T-cell (primary cell): Measurements from ENCODE around the gene ORC5. TPM values are rescaled to one million over a fixed set of nuclear protein-coding genes. Genes with fewer than 3 reads are reported as not detected.

ENCODE experiments used
- ATAC-seq, 4 experiments: fragments of 200-7000 bp in 3 of 4; fragments of 150-1000 bp in 1 of 4; cut with Tn5 transposase; replicated peaks in 1 of 4; 1 replicate in 3 of 4; 2 replicates in 1 of 4; pipeline ENCODE4 v1.10.0; 2021; ENCODE audit warnings: moderate library complexity in 3 of 4, mild to moderate bottlenecking in 2 of 4, moderate number of reproducible peaks in 1 of 4
- CTCF ChIA-PET, 2 donors: fragments of 300-600 bp; sonication (Branson Sonifier 250); formaldehyde crosslinking; loops; one replicate each; lab custom pipeline; 2022; ENCODE audit warnings: antibody characterized with exemption in 2 of 2; lab: Charles Lee
- POLR2A ChIA-PET, 2 donors: fragments of 300-600 bp; sonication (Branson Sonifier 250); formaldehyde crosslinking; loops; one replicate each; lab custom pipeline; 2022; ENCODE audit warnings: antibody characterized with exemption in 2 of 2; lab: Charles Lee
- DNase-seq, 35 experiments: peaks; one replicate each; pipeline versions ENCODE4 v3.0.0 to v3.0.0-alpha.2; 2013 to 2023
- H3K27ac ChIP-seq: one replicate; pipeline ENCODE4 v1.5.1; 2013; ENCODE audit warnings: low read length
- H3K27me3 ChIP-seq, 2 experiments: replicated peaks in 1 of 2; 1 replicate in 1 of 2; 2 replicates in 1 of 2; pipeline versions ENCODE4 v1.6.1 to v1.7.0; 2013; ENCODE audit warnings: low read length in 1 of 2, mixed read lengths in 1 of 2; ENCODE audit not compliant: control insufficient read depth in 2 of 2, insufficient read depth in 2 of 2; ENCODE audit errors: extremely low read depth in 1 of 2
- H3K36me3 ChIP-seq, 2 donors: 1 replicate in 1 of 2; 2 replicates in 1 of 2; pipeline versions ENCODE4 v1.6.1 to v1.7.0; 2013; ENCODE audit warnings: low read length in 1 of 2; ENCODE audit not compliant: control insufficient read depth in 2 of 2, insufficient read depth in 1 of 2; ENCODE audit errors: extremely low read depth in 1 of 2
- H3K4me1 ChIP-seq, 2 experiments: 1 replicate in 1 of 2; 2 replicates in 1 of 2; pipeline versions ENCODE4 v1.6.1 to v1.7.0; 2013; ENCODE audit warnings: low read length in 2 of 2, mixed read lengths in 1 of 2; ENCODE audit not compliant: insufficient read depth in 2 of 2, control insufficient read depth in 1 of 2; ENCODE audit errors: extremely low read depth in 1 of 2
- H3K4me3 ChIP-seq, 2 donors: 1 replicate in 1 of 2; 2 replicates in 1 of 2; pipeline versions ENCODE4 v1.5.1 to v1.7.0; 2013; ENCODE audit warnings: mild to moderate bottlenecking in 2 of 2, low read length in 1 of 2, moderate library complexity in 1 of 2; ENCODE audit not compliant: control insufficient read depth in 1 of 2; ENCODE audit errors: extremely low read depth in 1 of 2
- H3K9me3 ChIP-seq: 2 replicates; pipeline ENCODE4 v1.7.0; 2013
- H3K27ac Mint-ChIP-seq, 2 donors: one replicate each; pipeline ENCODE4 v1.8.0; 2020 to 2021; ENCODE audit warnings: mild to moderate bottlenecking in 2 of 2, mixed read lengths in 2 of 2
- H3K27me3 Mint-ChIP-seq, 2 donors: one replicate each; pipeline ENCODE4 v1.8.0; 2021 to 2022; ENCODE audit warnings: mixed read lengths in 2 of 2
- H3K36me3 Mint-ChIP-seq: one replicate; pipeline ENCODE4 v1.8.0; 2021; ENCODE audit warnings: mixed read lengths
- H3K4me1 Mint-ChIP-seq, 3 donors: one replicate each; pipeline ENCODE4 v1.8.0; 2020 to 2022; ENCODE audit warnings: mixed read lengths in 3 of 3, mild to moderate bottlenecking in 1 of 3
- H3K4me3 Mint-ChIP-seq, 3 donors: one replicate each; pipeline ENCODE4 v1.8.0; 2020 to 2022; ENCODE audit warnings: mild to moderate bottlenecking in 3 of 3, mixed read lengths in 3 of 3, moderate library complexity in 3 of 3
- H3K9me3 Mint-ChIP-seq, 3 donors: one replicate each; pipeline ENCODE4 v1.8.0; 2020 to 2022; ENCODE audit warnings: mixed read lengths in 3 of 3
- WGBS: methylation state at CpG from one replicate; pipeline ENCODE4 v1.1.5; 2013; ENCODE audit warnings: missing lambda C conversion rate; ENCODE audit not compliant: insufficient coverage; 5-methylcytosine and 5-hydroxymethylcytosine counted together
- total RNA-seq, 35 experiments: library from RNA in 6 of 35; stranded (reverse) in 6 of 35; fragments of 120-200 nt in 1 of 35; gene quantifications; one replicate each; pipeline versions ENCODE4 v1.2.1 to v1.2.4 and lab custom pipeline; 2013 to 2026

ORC5 gene
- total RNA-seq, 5 donors from 2014 or later (not counting 1 experiment from before 2014, with no cell fraction given) = 10.4 to 26.9 (median 25.3) TPM

GRCh38 chr7:104096683-104097082 is 111.1 kb downstream of the ORC5 start:
- ATAC-seq = no peak
- H3K4me3 ChIP-seq = no peak overlapping the region
- H3K4me3 Mint-ChIP-seq = no peak overlapping the region
- no peak overlapping the region for H3K27ac ChIP-seq
- H3K9me3 Mint-ChIP-seq = no peaks in the 10 kb centered on the region
- WGBS = 63% methylated on average over 2 of the region's 6 CpGs
- ChIA-PET CTCF (no interaction called here), POLR2A (no interaction called here)
- no peaks in the 10 kb centered on the region for H3K4me1 Mint-ChIP-seq
- H3K36me3 ChIP-seq = no peaks in the 10 kb centered on the region
- peaks cover 0 to 8% of the 10 kb centered on the region in 2 experiments for H3K27me3 ChIP-seq
- no peaks in the 10 kb centered on the region for H3K9me3 ChIP-seq
- no peak for DNase-seq
- H3K36me3 Mint-ChIP-seq = no peaks in the 10 kb centered on the region
- no peak overlapping the region for H3K27ac Mint-ChIP-seq
- peaks cover 10 to 32% of the 10 kb centered on the region in 2 donors for H3K27me3 Mint-ChIP-seq
- H3K4me1 ChIP-seq = no peaks in the 10 kb centered on the region

- Histone ChIP-seq H3K4me1 (no peaks in the 10 kb centered on the region), H3K4me3 (no peak overlapping the region), H3K9me3 (no peaks in the 10 kb centered on the region), H3K27ac (no peak overlapping the region), H3K36me3 (no peaks in the 10 kb centered on the region), H3K27me3 (peaks cover 0 to 5% of the 10 kb centered on the region in 2 experiments)
- no peak for DNase-seq
- ChIA-PET CTCF (no interaction called here), POLR2A (no interaction called here)
- no peaks in the 10 kb centered on the region for H3K4me1 Mint-ChIP-seq
- H3K27me3 Mint-ChIP-seq = peaks cover 11 to 33% of the 10 kb centered on the region in 2 donors
- no peaks in the 10 kb centered on the region for H3K9me3 Mint-ChIP-seq
- no peak overlapping the region for H3K27ac Mint-ChIP-seq
- whole genome bisulfite sequencing = no CpG with 5 or more reads among the region's 6 CpGs
- no peak overlapping the region for H3K4me3 Mint-ChIP-seq
- H3K36me3 Mint-ChIP-seq = no peaks in the 10 kb centered on the region
- no peak for ATAC-seq
Measured at GRCh38 chr7:104093127-104093526, 114.7 kb downstream of the ORC5 start.

- ChIA-PET CTCF (no interaction called here), POLR2A (no interaction called here)
- no peaks in the 10 kb centered on the region for H3K9me3 ChIP-seq
- DNase-seq (no peak), ATAC-seq (no peak)
- no peaks in the 10 kb centered on the region for H3K36me3 Mint-ChIP-seq
- H3K4me1 ChIP-seq = no peaks in the 10 kb centered on the region
- H3K27ac Mint-ChIP-seq = no peak overlapping the region
- no peak overlapping the region for H3K4me3 ChIP-seq
- H3K4me3 Mint-ChIP-seq = no peak overlapping the region
- no peaks in the 10 kb centered on the region for H3K9me3 Mint-ChIP-seq
- WGBS = 60% methylated on average over 1 of the region's 4 CpGs
- peaks cover 0 to 5% of the 10 kb centered on the region in 2 experiments for H3K27me3 ChIP-seq
- no peaks in the 10 kb centered on the region for H3K4me1 Mint-ChIP-seq
- H3K27ac ChIP-seq = no peak overlapping the region
- peaks cover 12 to 31% of the 10 kb centered on the region in 2 donors for H3K27me3 Mint-ChIP-seq
- H3K36me3 ChIP-seq = no peaks in the 10 kb centered on the region
Measured at GRCh38 chr7:104091242-104091641, 116.6 kb downstream of the ORC5 start.

- ATAC-seq (no peak), DNase-seq (no peak)
- Mint-ChIP-seq H3K36me3 (no peaks in the 10 kb centered on the region), H3K9me3 (peaks cover 0 to 4% (median 0%) of the 10 kb centered on the region in 3 donors), H3K27me3 (peaks cover 12 to 20% of the 10 kb centered on the region in 2 donors), H3K4me1 (no peaks in the 10 kb centered on the region), H3K27ac (no peak overlapping the region), H3K4me3 (no peak overlapping the region)
- Histone ChIP-seq H3K27me3 (peaks cover 0 to 5% of the 10 kb centered on the region in 2 experiments), H3K9me3 (no peaks in the 10 kb centered on the region), H3K27ac (no peak overlapping the region), H3K4me3 (no peak overlapping the region), H3K36me3 (no peaks in the 10 kb centered on the region), H3K4me1 (no peaks in the 10 kb centered on the region)
- ChIA-PET POLR2A (no interaction called here), CTCF (no interaction called here)
- WGBS = 75% methylated on average over 1 of the region's 3 CpGs
Measured at GRCh38 chr7:104089612-104090011, 118.2 kb downstream of the ORC5 start.

- Histone ChIP-seq H3K27me3 (peaks cover 0 to 5% of the 10 kb centered on the region in 2 experiments), H3K36me3 (no peaks in the 10 kb centered on the region), H3K27ac (no peak overlapping the region), H3K9me3 (no peaks in the 10 kb centered on the region), H3K4me1 (no peaks in the 10 kb centered on the region), H3K4me3 (no peak overlapping the region)
- ATAC-seq (no peak), DNase-seq (no peak)
- WGBS = 83% methylated on average over 1 of the region's 1 CpG
- peaks cover 12 to 23% of the 10 kb centered on the region in 2 donors for H3K27me3 Mint-ChIP-seq
- H3K36me3 Mint-ChIP-seq = no peaks in the 10 kb centered on the region
- ChIA-PET POLR2A (no interaction called here), CTCF (no interaction called here)
- H3K4me1 Mint-ChIP-seq = no peaks in the 10 kb centered on the region
- H3K27ac Mint-ChIP-seq = no peak overlapping the region
- peaks cover 0 to 8% (median 4%) of the 10 kb centered on the region in 3 donors for H3K9me3 Mint-ChIP-seq
- no peak overlapping the region for H3K4me3 Mint-ChIP-seq
Measured at GRCh38 chr7:104089061-104089460, 118.8 kb downstream of the ORC5 start.

Other genes with a start within 250 kb of the ORC5 start
- gene RELN, start 218.4 kb downstream of the ORC5 start, total RNA-seq = under 1 TPM in 3 of 5 donors, not detected in 2; 0.20 to 0.50 (median 0.41) TPM
- not detected for gene LHFPL3, start 120.6 kb upstream of the ORC5 start, total RNA-seq